HEK293 (cell line): ENCODE results near the gene LRRC26.

Experiments
- ATF2 ChIP-seq: fragments of 450-650 bp; formaldehyde crosslinking; IDR thresholded peaks from 2 replicates; pipeline ENCODE4 v1.5.1; 2016; ENCODE audit warnings: missing biosample characterization, missing genetic modification characterization, low read depth
- FEZF1 ChIP-seq: fragments of 450-650 bp; formaldehyde crosslinking; IDR thresholded peaks from 2 replicates; pipeline ENCODE4 v1.5.1; 2016; ENCODE audit warnings: missing biosample characterization, missing genetic modification characterization
- KLF1 ChIP-seq: fragments of 450-650 bp; formaldehyde crosslinking; IDR thresholded peaks from 2 replicates; pipeline ENCODE4 v1.5.1; 2016; ENCODE audit warnings: missing biosample characterization, missing genetic modification characterization
- KLF16 ChIP-seq: fragments of 450-650 bp; formaldehyde crosslinking; IDR thresholded peaks from 2 replicates; pipeline ENCODE4 v1.5.1; 2017; ENCODE audit warnings: missing biosample characterization, missing genetic modification characterization
- KLF7 ChIP-seq: fragments of 450-650 bp; formaldehyde crosslinking; IDR thresholded peaks from 2 replicates; pipeline ENCODE4 v1.5.1; 2016; ENCODE audit warnings: missing biosample characterization, missing genetic modification characterization, borderline replicate concordance
- OSR2 ChIP-seq: fragments of 450-650 bp; formaldehyde crosslinking; IDR thresholded peaks from 2 replicates; pipeline ENCODE4 v1.5.1; 2016; ENCODE audit warnings: missing biosample characterization, missing genetic modification characterization
- OVOL3 ChIP-seq: fragments of 450-650 bp; formaldehyde crosslinking; IDR thresholded peaks from 2 replicates; pipeline ENCODE4 v1.5.1; 2016; ENCODE audit warnings: missing biosample characterization, missing genetic modification characterization
- SP2 ChIP-seq: fragments of 450-650 bp; formaldehyde crosslinking; IDR thresholded peaks from 2 replicates; pipeline ENCODE4 v1.5.1; 2016; ENCODE audit warnings: missing biosample characterization, missing genetic modification characterization
- ZBTB17 ChIP-seq: fragments of 450-650 bp; formaldehyde crosslinking; IDR thresholded peaks from 2 replicates; pipeline ENCODE4 v1.5.1; 2016; ENCODE audit warnings: missing biosample characterization, missing genetic modification characterization
- ZBTB20 ChIP-seq: fragments of 450-650 bp; formaldehyde crosslinking; IDR thresholded peaks from 2 replicates; pipeline ENCODE4 v1.5.1; 2016; ENCODE audit warnings: missing biosample characterization, missing genetic modification characterization
- ZBTB21 ChIP-seq: fragments of 450-650 bp; formaldehyde crosslinking; IDR thresholded peaks from 2 replicates; pipeline ENCODE4 v1.5.1; 2017; ENCODE audit warnings: missing biosample characterization, missing genetic modification characterization
- ZBTB44 ChIP-seq: fragments of 450-650 bp; IDR thresholded peaks from 2 replicates; pipeline ENCODE4 v1.5.1; 2018; ENCODE audit warnings: missing biosample characterization, mild to moderate bottlenecking, missing genetic modification characterization
- ZBTB48 ChIP-seq: fragments of 450-650 bp; formaldehyde crosslinking; IDR thresholded peaks from 2 replicates; pipeline ENCODE4 v1.5.1; 2016; ENCODE audit warnings: missing biosample characterization, missing genetic modification characterization
- ZBTB8A ChIP-seq: fragments of 450-650 bp; formaldehyde crosslinking; IDR thresholded peaks from 2 replicates; pipeline ENCODE4 v1.5.1; 2016; ENCODE audit warnings: missing biosample characterization, missing genetic modification characterization
- ZFHX2 ChIP-seq: fragments of 450-650 bp; formaldehyde crosslinking; conservative IDR thresholded peaks from 2 replicates; pipeline ENCODE4 v1.5.1; 2016; ENCODE audit warnings: missing biosample characterization, missing genetic modification characterization
- ZFP37 ChIP-seq: fragments of 450-650 bp; formaldehyde crosslinking; IDR thresholded peaks from 2 replicates; pipeline ENCODE4 v1.5.1; 2016; ENCODE audit warnings: missing biosample characterization, missing genetic modification characterization
- ZFP69B ChIP-seq: fragments of 450-650 bp; formaldehyde crosslinking; IDR thresholded peaks from 2 replicates; pipeline ENCODE4 v1.5.1; 2016; ENCODE audit warnings: missing biosample characterization, missing genetic modification characterization
- ZNF146 ChIP-seq: fragments of 450-650 bp; formaldehyde crosslinking; IDR thresholded peaks from 2 replicates; pipeline ENCODE4 v1.5.1; 2016; ENCODE audit warnings: missing biosample characterization, missing genetic modification characterization
- ZNF2 ChIP-seq: fragments of 450-650 bp; formaldehyde crosslinking; IDR thresholded peaks from 2 replicates; pipeline ENCODE4 v1.5.1; 2016; ENCODE audit warnings: missing biosample characterization, missing genetic modification characterization
- ZNF211 ChIP-seq: fragments of 450-650 bp; formaldehyde crosslinking; IDR thresholded peaks from 2 replicates; pipeline ENCODE4 v1.5.1; 2016; ENCODE audit warnings: low read depth, missing biosample characterization, missing genetic modification characterization
- ZNF223 ChIP-seq: fragments of 450-650 bp; formaldehyde crosslinking; IDR thresholded peaks from 2 replicates; pipeline ENCODE4 v1.5.1; 2016; ENCODE audit warnings: missing biosample characterization, missing genetic modification characterization
- ZNF335 ChIP-seq: fragments of 450-650 bp; formaldehyde crosslinking; conservative IDR thresholded peaks from 2 replicates; pipeline ENCODE4 v1.5.1; 2016; ENCODE audit warnings: missing biosample characterization, missing genetic modification characterization
- ZNF423 ChIP-seq: fragments of 450-650 bp; formaldehyde crosslinking; IDR thresholded peaks from 2 replicates; pipeline ENCODE4 v1.5.1; 2016; ENCODE audit warnings: missing biosample characterization, missing genetic modification characterization
- ZNF48 ChIP-seq: fragments of 450-650 bp; formaldehyde crosslinking; IDR thresholded peaks from 2 replicates; pipeline ENCODE4 v1.5.1; 2016; ENCODE audit warnings: missing biosample characterization, missing genetic modification characterization
- ZNF510 ChIP-seq: fragments of 450-650 bp; formaldehyde crosslinking; IDR thresholded peaks from 2 replicates; pipeline ENCODE4 v1.5.1; 2018; ENCODE audit warnings: mild to moderate bottlenecking, missing genetic modification characterization, missing biosample characterization; ENCODE audit not compliant: insufficient replicate concordance
- ZNF529 ChIP-seq: fragments of 450-650 bp; formaldehyde crosslinking; IDR thresholded peaks from 2 replicates; pipeline ENCODE4 v1.5.1; 2017; ENCODE audit warnings: missing genetic modification characterization, missing biosample characterization; ENCODE audit not compliant: insufficient replicate concordance
- ZNF548 ChIP-seq: fragments of 450-650 bp; formaldehyde crosslinking; IDR thresholded peaks from 2 replicates; pipeline ENCODE4 v1.5.1; 2016; ENCODE audit warnings: missing biosample characterization, missing genetic modification characterization
- ZNF560 ChIP-seq: fragments of 450-650 bp; formaldehyde crosslinking; IDR thresholded peaks from 2 replicates; pipeline ENCODE4 v1.5.1; 2017; ENCODE audit warnings: missing biosample characterization, missing genetic modification characterization, borderline replicate concordance
- ZNF610 ChIP-seq: fragments of 450-650 bp; formaldehyde crosslinking; IDR thresholded peaks from 2 replicates; pipeline ENCODE4 v1.5.1; 2016; ENCODE audit warnings: missing biosample characterization, missing genetic modification characterization, borderline replicate concordance
- ZNF629 ChIP-seq: fragments of 450-650 bp; formaldehyde crosslinking; IDR thresholded peaks from 2 replicates; pipeline ENCODE4 v1.5.1; 2017; ENCODE audit warnings: missing biosample characterization, missing genetic modification characterization
- ZNF639 ChIP-seq: fragments of 450-650 bp; formaldehyde crosslinking; IDR thresholded peaks from 2 replicates; pipeline ENCODE4 v1.5.1; 2016; ENCODE audit warnings: missing biosample characterization, missing genetic modification characterization
- ZNF660 ChIP-seq: fragments of 450-650 bp; IDR thresholded peaks from 2 replicates; pipeline ENCODE4 v1.5.1; 2018; ENCODE audit warnings: missing biosample characterization, mild to moderate bottlenecking, missing genetic modification characterization
- ZNF670 ChIP-seq: fragments of 450-650 bp; formaldehyde crosslinking; IDR thresholded peaks from 2 replicates; pipeline ENCODE4 v1.5.1; 2016; ENCODE audit warnings: missing biosample characterization, missing genetic modification characterization, low read depth
- ZSCAN18 ChIP-seq: fragments of 450-650 bp; formaldehyde crosslinking; IDR thresholded peaks from 2 replicates; pipeline ENCODE4 v1.5.1; 2016; ENCODE audit warnings: missing biosample characterization, missing genetic modification characterization
- ZSCAN30 ChIP-seq: fragments of 450-650 bp; IDR thresholded peaks from 2 replicates; pipeline ENCODE4 v1.5.1; 2018; ENCODE audit warnings: missing biosample characterization, mild to moderate bottlenecking, missing genetic modification characterization, moderate library complexity
- ZXDB ChIP-seq: fragments of 450-650 bp; formaldehyde crosslinking; IDR thresholded peaks from 2 replicates; pipeline ENCODE4 v1.5.1; 2016; ENCODE audit warnings: missing biosample characterization, missing genetic modification characterization

Gene LRRC26

GRCh38 chr9:137188490-137189296 is 18.8 kb upstream of the LRRC26 start, which contains the start of the genes ANAPC2 and SSNA1 (continued):
- TF ChIP-seq KLF7 (tag by site-specific recombination) (0 out of 2 replicates have a peak, but pooled peaks have one; percentile 16), ZSCAN30 (peak; percentile 73), ZNF639 (peak; percentile 92; the same call in 1 of the 2 replicates), ZBTB21 (peak; percentile 95), KLF16 (tag by site-specific recombination) (peak; percentile 79; the same call in 1 of the 2 replicates), KLF1 (tag by site-specific recombination) (peak; percentile 84), ZNF146 (tag by site-specific recombination) (peak; percentile 81), ZNF335 (peak; percentile 88), ZFP37 (0 out of 2 replicates have a peak, but pooled peaks have one; percentile 5), ZNF48 (tag by site-specific recombination) (no peak), ZFP69B (tag by site-specific recombination) (peak; percentile 95), ZNF2 (tag by site-specific recombination) (peak; percentile 61), SP2 (tag by site-specific recombination) (peak; percentile 65), ZBTB8A (tag by site-specific recombination) (peak; percentile 91), ZNF529 (tag by site-specific recombination) (no peak), ZNF660 (tag by site-specific recombination) (peak; percentile 80), ZNF423 (tag by site-specific recombination) (no peak), ZNF211 (no peak), ZNF510 (tag by site-specific recombination) (no peak), ZBTB44 (tag by site-specific recombination) (peak; percentile 23; the same call in 1 of the 2 replicates), ZNF223 (tag by site-specific recombination) (0 out of 2 replicates have a peak, but pooled peaks have one; percentile 33), ZBTB20 (tag by site-specific recombination) (peak; percentile 94), ZNF548 (tag by site-specific recombination) (no peak), ZSCAN18 (tag by site-specific recombination) (peak; percentile 52; the same call in 1 of the 2 replicates), ZNF610 (tag by site-specific recombination) (peak; percentile 64; the same call in 1 of the 2 replicates), ZBTB48 (peak; percentile 54; the same call in 1 of the 2 replicates), ZBTB17 (tag by site-specific recombination) (peak; percentile 84), ZNF629 (tag by site-specific recombination) (peak; percentile 98), ZNF560 (tag by site-specific recombination) (no peak), ZXDB (tag by site-specific recombination) (peak; percentile 91), OSR2 (tag by site-specific recombination) (peak; percentile 60), ZNF670 (tag by site-specific recombination) (no peak), OVOL3 (0 out of 2 replicates have a peak, but pooled peaks have one; percentile 9), FEZF1 (0 out of 2 replicates have a peak, but pooled peaks have one; percentile 14), ATF2 (peak; percentile 90), ZFHX2 (tag by site-specific recombination) (peak; percentile 53)
